ENCODE measurements around the gene PHOSPHO2.

PHOSPHO2 gene

GRCh38 chr2:169718930-169719504, 24.7 kb downstream of the PHOSPHO2 start:
- no peak for DNase-seq

GRCh38 chr2:169721016-169721415, 26.7 kb downstream of the PHOSPHO2 start:
- DNase-seq = no peak

GRCh38 chr2:169727065-169727464, 32.8 kb downstream of the PHOSPHO2 start:
- DNase-seq = no peak

- no peak for DNase-seq
These were observed 35.0 kb downstream of the PHOSPHO2 start for GRCh38 chr2:169729274-169729605.

- no peak for DNase-seq
These were observed 37.8 kb downstream of the PHOSPHO2 start for GRCh38 chr2:169732075-169732474.

- no peak for DNase-seq
These were observed 38.5 kb downstream of the PHOSPHO2 start for GRCh38 chr2:169732583-169733358.

- DNase-seq = peak; percentile 1
These were observed 40.0 kb downstream of the PHOSPHO2 start for GRCh38 chr2:169734169-169734847.

GRCh38 chr2:169735623-169736022, 41.4 kb downstream of the PHOSPHO2 start:
- DNase-seq = no peak

GRCh38 chr2:169736902-169737301, 42.6 kb downstream of the PHOSPHO2 start:
- DNase-seq = no peak

- no peak for DNase-seq
These were observed 44.4 kb downstream of the PHOSPHO2 start for GRCh38 chr2:169738566-169739229.

- DNase-seq = no peak
These were observed 45.1 kb downstream of the PHOSPHO2 start for GRCh38 chr2:169739351-169739750.

GRCh38 chr2:169743549-169743948, 49.3 kb downstream of the PHOSPHO2 start:
- no peak for DNase-seq

- DNase-seq = no peak
These were observed 52.0 kb downstream of the PHOSPHO2 start for GRCh38 chr2:169746240-169746639.

- no peak for DNase-seq
These were observed 54.0 kb downstream of the PHOSPHO2 start for GRCh38 chr2:169748319-169748718.

Data from NCI-H226 (cell line).